IPS DF 19.7 (cell line): Measurements from ENCODE around the gene TRAF5.

ENCODE experiments used
- DNase-seq: peaks from one replicate; pipeline ENCODE4 v3.0.0-alpha.2; 2013; ENCODE audit warnings: low read depth, low spot score

The TRAF5 gene

DNA sequence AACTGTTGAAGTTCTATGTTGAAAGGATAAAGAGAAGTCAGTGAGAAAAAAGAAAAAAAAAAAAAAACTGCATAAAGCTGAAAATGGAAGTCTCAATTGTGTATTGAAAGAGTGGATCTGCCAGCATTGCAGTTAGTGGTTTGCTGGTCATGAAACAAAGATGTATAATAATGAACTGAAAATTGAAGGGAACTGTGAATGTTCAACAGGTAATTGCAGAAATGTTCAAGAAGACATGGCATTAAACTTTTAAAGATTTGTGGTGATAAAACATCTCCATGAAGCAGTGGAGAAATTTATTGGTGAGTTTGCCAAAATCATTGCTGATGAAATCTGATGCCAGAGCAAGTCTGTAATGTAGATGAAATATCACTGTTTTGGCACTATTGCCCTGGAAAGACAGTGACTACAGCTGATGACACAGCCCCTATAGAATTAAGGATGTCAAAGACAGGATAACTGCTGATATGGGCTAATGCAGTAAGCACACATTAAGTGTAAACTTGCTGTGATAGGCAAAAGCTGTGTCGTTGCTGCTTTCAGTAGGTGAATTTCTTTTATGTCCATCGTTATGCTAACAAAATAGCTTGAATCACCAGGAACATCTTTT, 94.3 kb downstream of the TRAF5 start:
- no peak for DNase-seq

DNA sequence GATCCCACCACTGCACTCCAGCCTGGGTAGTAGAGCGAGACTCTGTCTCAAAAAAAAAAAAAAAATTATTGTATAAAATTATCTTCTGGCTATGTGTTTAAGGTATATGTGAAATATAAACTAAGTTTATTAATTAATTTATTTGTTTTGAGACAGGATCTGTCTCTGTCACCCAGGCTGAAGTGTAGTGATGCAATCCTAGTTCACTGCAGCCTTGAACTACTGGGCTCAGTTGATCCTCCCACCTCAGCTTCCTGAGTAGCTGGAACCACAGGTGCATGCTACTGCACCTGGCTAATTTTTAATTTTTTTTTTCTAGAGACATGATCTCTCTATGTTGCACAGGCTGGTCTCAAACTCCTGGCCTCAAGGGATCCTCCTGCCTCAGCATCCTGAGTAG, 97.4 kb downstream of the TRAF5 start:
- DNase-seq: no peak
